ENCODE measurements around the gene PNMA6E. TPM values are rescaled to one million over a fixed set of nuclear protein-coding genes. Genes with fewer than 3 reads are reported as not detected.

PNMA6E gene
- total and polyA plus RNA-seq, 8 donors: not detected

GRCh38 chrX:153374426-153374825, 26.7 kb downstream of the PNMA6E start:
- H3K27me3 ChIP-seq: no peaks in the 10 kb centered on the region
- no peaks in the 10 kb centered on the region for H3K9me3 ChIP-seq
- DNase-seq (no peak), ATAC-seq (no peak)
- H3K4me1 ChIP-seq: no peaks in the 10 kb centered on the region
- H3K36me3 ChIP-seq: no peaks in the 10 kb centered on the region
- H3K27ac ChIP-seq: no peak overlapping the region
- no peak overlapping the region for H3K4me3 ChIP-seq
- intact Hi-C loops (cut with DNase I): no loop called here
- no peak for TF ChIP-seq CTCF (IDR thresholded peaks at IDR 0.05)

- Histone ChIP-seq H3K4me1 (no peaks in the 10 kb centered on the region), H3K9me3 (no peaks in the 10 kb centered on the region), H3K27ac (no peak overlapping the region), H3K4me3 (no peak overlapping the region), H3K36me3 (no peaks in the 10 kb centered on the region), H3K27me3 (no peaks in the 10 kb centered on the region)
- DNase-seq (no peak), ATAC-seq (no peak)
- TF ChIP-seq CTCF (IDR thresholded peaks at IDR 0.05): no peak
- intact Hi-C loops (cut with DNase I): no loop called here
Observed at GRCh38 chrX:153372949-153373348, 28.2 kb downstream of the PNMA6E start.

GRCh38 chrX:153371256-153371655, 29.9 kb downstream of the PNMA6E start:
- no peak for TF ChIP-seq CTCF (IDR thresholded peaks at IDR 0.05)
- DNase-seq (no peak), ATAC-seq (no peak)
- Histone ChIP-seq H3K9me3 (no peaks in the 10 kb centered on the region), H3K36me3 (no peaks in the 10 kb centered on the region), H3K27ac (no peak overlapping the region), H3K4me3 (no peak overlapping the region), H3K27me3 (no peaks in the 10 kb centered on the region), H3K4me1 (no peaks in the 10 kb centered on the region)
- intact Hi-C loops (cut with DNase I): no loop called here

GRCh38 chrX:153370293-153371055, 30.7 kb downstream of the PNMA6E start:
- Histone ChIP-seq H3K4me1 (no peaks in the 10 kb centered on the region), H3K4me3 (no peak overlapping the region), H3K9me3 (no peaks in the 10 kb centered on the region), H3K36me3 (no peaks in the 10 kb centered on the region), H3K27me3 (peaks cover 0 to under 1% of the 10 kb centered on the region in 2 donors), H3K27ac (no peak overlapping the region)
- no peak for ATAC-seq
- DNase-seq: no peak
- intact Hi-C loops (cut with DNase I): no loop called here
- no peak for TF ChIP-seq CTCF (IDR thresholded peaks at IDR 0.05)

- H3K27me3 ChIP-seq: peaks cover 0 to 6% of the 10 kb centered on the region in 2 donors
- no peak for ATAC-seq
- intact Hi-C loops (cut with DNase I): no loop called here
Observed at GRCh38 chrX:153366878-153367538, 34.1 kb downstream of the PNMA6E start.

More at GRCh38 chrX:153366878-153367538, 34.1 kb downstream of the PNMA6E start:
- no peak for TF ChIP-seq CTCF (IDR thresholded peaks at IDR 0.05)
- Histone ChIP-seq H3K4me3 (no peak overlapping the region), H3K9me3 (no peaks in the 10 kb centered on the region), H3K4me1 (no peaks in the 10 kb centered on the region), H3K27ac (no peak overlapping the region), H3K36me3 (no peaks in the 10 kb centered on the region)
- no peak for DNase-seq
